DMS 273 (cell line): Measurements from ENCODE around the gene STIP1.
A peak's percentile ranks its signal among the peaks of the same experiment; 100 is the strongest.

Experiments
- DNase-seq: peaks from one replicate; lab custom pipeline; 2025; ENCODE audit not compliant: unreplicated experiment; lab: John Stamatoyannopoulos, UW

The STIP1 gene

GRCh38 chr11:64248578-64248977, 62.6 kb downstream of the STIP1 start:
- no peak for DNase-seq

GRCh38 chr11:64249038-64249437, 63.1 kb downstream of the STIP1 start:
- no peak for DNase-seq

- DNase-seq, result no peak
These were observed 63.8 kb downstream of the STIP1 start for GRCh38 chr11:64249563-64250414.

- DNase-seq, result peak; percentile 57
These were observed 64.5 kb downstream of the STIP1 start for GRCh38 chr11:64250415-64251015.

- DNase-seq, result peak; percentile 75
These were observed 65.2 kb downstream of the STIP1 start, which contains the start of gene PLCB3 for GRCh38 chr11:64251016-64251752. Gene PLCB3 (plus strand): TSS chr11:64251530. CDS start chr11:64251650, 120 bp downstream.

GRCh38 chr11:64251753-64252002, 65.7 kb downstream of the STIP1 start:
- DNase-seq, result no peak

GRCh38 chr11:64252003-64252872, 66.3 kb downstream of the STIP1 start:
- no peak for DNase-seq

- no peak for DNase-seq
These were observed 67.1 kb downstream of the STIP1 start for GRCh38 chr11:64253043-64253442.

- DNase-seq, result no peak
These were observed 67.5 kb downstream of the STIP1 start for GRCh38 chr11:64253481-64253880.
